Epithelial cell of esophagus (primary cell): ENCODE results near the gene RPTOR.

Experiments
- DNase-seq: peaks from one replicate; pipeline ENCODE4 v3.0.0; 2010; ENCODE audit warnings: low read depth
- H3K4me3 ChIP-seq: 2 replicates; pipeline ENCODE4 v1.5.1; 2011; ENCODE audit warnings: mild to moderate bottlenecking, low read length, control low read depth
- TF ChIP-seq, protein P1 (sequence below): IDR thresholded peaks from 2 replicates; pipeline ENCODE4 v1.5.1; 2011; ENCODE audit warnings: low read depth, mild to moderate bottlenecking, low read length, control low read depth, inconsistent platforms; ENCODE audit not compliant: insufficient read depth; ENCODE audit errors: missing control alignments

Gene RPTOR

DNA sequence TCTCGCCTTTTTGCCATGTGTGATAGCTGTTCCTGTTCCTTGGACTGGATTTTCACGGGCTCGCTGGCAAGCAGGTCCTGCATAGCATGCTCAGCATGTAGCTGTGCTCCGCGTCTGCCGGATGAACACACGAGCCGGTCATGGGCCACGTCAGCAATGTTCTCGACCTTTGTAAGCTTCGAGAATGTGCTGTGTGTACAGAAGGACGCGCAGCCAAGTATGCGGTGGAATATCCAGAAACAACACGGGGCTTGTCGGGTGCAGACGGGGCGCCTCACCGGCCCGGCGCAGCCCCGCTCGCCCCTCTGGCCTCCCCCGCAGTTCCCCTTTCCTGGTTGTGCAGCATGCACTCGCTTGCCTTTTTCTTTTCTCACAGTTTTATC lies 42.2 kb downstream of the RPTOR start:
- TF ChIP-seq, protein P1, sequence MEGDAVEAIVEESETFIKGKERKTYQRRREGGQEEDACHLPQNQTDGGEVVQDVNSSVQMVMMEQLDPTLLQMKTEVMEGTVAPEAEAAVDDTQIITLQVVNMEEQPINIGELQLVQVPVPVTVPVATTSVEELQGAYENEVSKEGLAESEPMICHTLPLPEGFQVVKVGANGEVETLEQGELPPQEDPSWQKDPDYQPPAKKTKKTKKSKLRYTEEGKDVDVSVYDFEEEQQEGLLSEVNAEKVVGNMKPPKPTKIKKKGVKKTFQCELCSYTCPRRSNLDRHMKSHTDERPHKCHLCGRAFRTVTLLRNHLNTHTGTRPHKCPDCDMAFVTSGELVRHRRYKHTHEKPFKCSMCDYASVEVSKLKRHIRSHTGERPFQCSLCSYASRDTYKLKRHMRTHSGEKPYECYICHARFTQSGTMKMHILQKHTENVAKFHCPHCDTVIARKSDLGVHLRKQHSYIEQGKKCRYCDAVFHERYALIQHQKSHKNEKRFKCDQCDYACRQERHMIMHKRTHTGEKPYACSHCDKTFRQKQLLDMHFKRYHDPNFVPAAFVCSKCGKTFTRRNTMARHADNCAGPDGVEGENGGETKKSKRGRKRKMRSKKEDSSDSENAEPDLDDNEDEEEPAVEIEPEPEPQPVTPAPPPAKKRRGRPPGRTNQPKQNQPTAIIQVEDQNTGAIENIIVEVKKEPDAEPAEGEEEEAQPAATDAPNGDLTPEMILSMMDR: no peak
- no peak overlapping the region for H3K4me3 ChIP-seq
- DNase-seq: no peak

DNA sequence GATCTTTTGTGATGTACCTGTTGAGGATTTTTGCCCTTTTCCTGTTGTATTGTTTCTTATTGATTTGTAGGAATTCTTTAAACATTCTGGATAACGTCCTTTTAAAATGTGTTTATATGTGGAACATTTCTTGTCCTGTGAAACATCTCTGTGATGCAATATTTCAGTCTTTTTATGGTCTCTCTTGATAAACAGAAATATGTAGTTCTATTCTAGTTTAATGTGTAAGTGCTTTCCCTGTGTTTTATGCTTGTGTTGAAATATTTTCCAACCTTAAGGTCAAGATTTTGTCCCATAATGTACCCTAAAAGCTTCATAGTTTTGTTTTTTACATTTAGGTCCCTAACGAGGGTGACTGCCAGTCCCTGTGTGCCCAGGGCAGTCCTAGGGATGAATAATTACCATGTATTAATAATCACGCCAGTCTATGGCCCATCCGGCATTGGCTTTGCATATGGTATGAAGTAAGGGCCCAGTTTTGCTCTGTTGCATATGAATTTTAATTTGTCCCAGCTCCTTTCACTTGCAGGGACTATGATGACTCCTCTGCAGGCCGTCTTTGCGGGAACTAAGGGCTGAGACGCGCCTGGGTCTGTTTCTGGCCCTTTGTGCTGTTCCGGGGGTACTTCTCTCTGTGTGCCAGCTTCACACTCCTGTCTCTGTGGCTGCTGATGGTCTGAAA lies 44.2 kb downstream of the RPTOR start:
- DNase-seq: no peak
- TF ChIP-seq, protein P1: no peak
- no peak overlapping the region for H3K4me3 ChIP-seq

DNA sequence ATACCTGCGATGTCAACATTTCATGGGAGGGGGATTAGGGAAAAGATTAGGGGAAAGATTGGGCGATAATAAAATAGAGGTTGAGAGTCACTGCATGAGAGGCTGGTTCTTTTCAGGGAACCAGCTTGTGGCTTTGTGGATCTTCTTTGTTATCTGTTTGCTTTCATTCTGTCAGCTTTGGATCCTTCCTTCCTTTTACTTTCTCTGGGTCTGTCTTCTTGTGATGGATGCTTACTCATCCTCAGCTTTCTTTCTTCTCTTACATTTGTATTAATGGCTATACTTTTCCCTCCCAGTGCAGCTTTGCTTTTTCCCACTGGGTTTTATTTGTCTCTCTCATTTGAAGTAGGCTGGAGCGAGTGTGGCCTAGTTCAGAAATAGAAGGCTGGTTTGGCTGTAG lies 47.1 kb downstream of the RPTOR start:
- DNase-seq: no peak
- H3K4me3 ChIP-seq: no peak overlapping the region
- TF ChIP-seq, protein P1: no peak

DNA sequence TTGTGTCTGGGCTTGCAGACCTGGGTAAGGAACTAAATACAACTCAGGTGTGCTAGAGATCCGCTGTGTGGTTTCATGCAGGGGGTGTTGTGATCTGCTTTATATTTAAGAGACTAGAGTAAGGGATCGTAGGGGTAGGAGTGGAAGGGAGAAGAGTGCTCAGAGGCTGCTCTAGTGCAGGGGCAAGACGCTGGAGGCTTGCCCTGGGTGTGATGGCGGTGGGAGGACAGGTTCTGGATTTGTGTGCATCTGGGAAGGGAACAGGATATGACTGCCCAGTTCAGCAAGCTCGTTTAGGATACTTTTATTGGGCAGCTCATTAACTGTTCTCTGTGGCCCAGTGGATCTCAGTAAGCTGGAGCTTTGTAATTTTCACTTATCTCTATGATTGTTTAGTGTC lies 47.6 kb downstream of the RPTOR start:
- DNase-seq: no peak
- no peak overlapping the region for H3K4me3 ChIP-seq
- TF ChIP-seq, protein P1: no peak

DNA sequence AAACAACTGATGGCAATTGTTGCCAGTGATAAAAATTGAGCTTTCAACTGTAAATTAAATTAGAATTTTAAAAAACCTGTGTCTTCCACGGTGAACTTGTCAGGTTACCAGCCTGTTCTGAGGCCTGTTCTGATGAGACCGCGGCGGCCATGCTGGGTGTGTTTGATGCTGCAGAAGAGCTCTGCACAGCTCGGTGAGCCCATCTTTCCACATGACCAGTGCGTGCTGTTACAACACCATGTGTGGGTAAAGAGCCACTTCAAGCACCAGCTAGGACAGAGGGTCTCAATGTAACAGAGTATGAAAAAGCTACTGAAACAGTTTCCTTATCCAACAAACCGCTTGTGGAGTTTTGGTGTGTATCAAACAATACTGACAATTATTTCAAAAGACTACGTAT lies 48.5 kb downstream of the RPTOR start:
- TF ChIP-seq, protein P1: no peak
- no peak overlapping the region for H3K4me3 ChIP-seq
- DNase-seq: no peak

DNA sequence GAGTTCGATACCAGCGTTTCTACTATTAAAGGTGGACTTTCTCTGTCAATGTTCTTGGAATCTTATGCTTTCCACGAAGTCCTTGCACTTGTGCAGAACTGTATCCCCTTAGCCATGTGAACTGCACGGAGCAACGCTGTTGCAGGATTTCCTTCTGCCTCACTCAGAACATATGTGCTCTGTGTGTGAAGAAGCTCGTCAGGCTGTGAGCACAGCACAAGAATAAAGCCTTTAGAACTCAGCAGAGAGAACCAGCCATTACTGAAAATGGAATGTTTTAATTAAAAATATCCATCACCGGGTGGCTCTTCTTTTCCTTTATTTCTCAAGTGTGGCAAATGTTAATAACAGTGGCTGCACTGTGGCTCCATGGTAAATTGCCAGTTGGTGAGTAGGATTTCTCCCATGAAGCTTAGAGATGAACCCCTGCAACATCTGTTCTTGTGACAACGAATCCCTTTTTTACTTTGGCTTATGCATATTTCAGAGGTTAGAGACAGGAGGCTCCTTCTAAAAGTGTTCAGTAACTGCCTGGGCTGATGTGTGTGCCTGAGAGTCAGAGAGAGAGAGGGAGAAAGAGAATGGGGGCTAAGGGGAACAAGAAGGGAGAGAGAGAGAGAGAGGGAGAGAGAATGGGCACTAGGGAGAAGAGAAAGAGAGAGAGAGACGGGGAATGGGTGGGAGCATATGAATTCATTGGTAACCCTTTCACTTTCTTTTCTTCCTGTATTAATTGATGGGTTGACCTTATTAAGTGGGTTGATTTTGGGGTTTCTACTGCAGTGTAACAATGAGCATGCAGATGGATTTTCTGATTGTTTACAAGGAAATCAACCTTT lies 50.0 kb downstream of the RPTOR start:
- no peak for DNase-seq
- TF ChIP-seq, protein P1: no peak
- H3K4me3 ChIP-seq: no peak overlapping the region
